BE2C (cell line): ENCODE results near the gene ANP32E.
"Not testable (repeated sequence)": the region's sequence is repeated elsewhere in the genome, so short reads cannot be mapped to it uniquely, and the experiment has no call there.

Experiments
- DNase-seq: peaks from one replicate; pipeline ENCODE4 v3.0.0-alpha.2; 2020
- H3K27me3 ChIP-seq: fragments of 250-450 bp; sonication (Bioruptor Pico); 2 replicates; pipeline ENCODE4 v1.5.1; 2020; ENCODE audit warnings: mild to moderate bottlenecking
- H3K36me3 ChIP-seq: fragments of 250-450 bp; sonication (Bioruptor Pico); 2 replicates; pipeline ENCODE4 v1.5.1; 2020; ENCODE audit warnings: mild to moderate bottlenecking
- H3K4me1 ChIP-seq: fragments of 250-450 bp; sonication (Bioruptor Pico); 2 replicates; pipeline ENCODE4 v1.5.1; 2020
- H3K4me3 ChIP-seq: 2 replicates; pipeline ENCODE4 v1.5.1; 2011; ENCODE audit warnings: low read depth, low read length
- H3K9me3 ChIP-seq: fragments of 250-450 bp; sonication (Bioruptor Pico); 2 replicates; pipeline ENCODE4 v1.5.1; 2020
- CTCF ChIP-seq: IDR thresholded peaks from 2 replicates; pipeline ENCODE4 v1.5.1; 2012; ENCODE audit warnings: mild to moderate bottlenecking, low read depth, low read length

ANP32E gene

DNA sequence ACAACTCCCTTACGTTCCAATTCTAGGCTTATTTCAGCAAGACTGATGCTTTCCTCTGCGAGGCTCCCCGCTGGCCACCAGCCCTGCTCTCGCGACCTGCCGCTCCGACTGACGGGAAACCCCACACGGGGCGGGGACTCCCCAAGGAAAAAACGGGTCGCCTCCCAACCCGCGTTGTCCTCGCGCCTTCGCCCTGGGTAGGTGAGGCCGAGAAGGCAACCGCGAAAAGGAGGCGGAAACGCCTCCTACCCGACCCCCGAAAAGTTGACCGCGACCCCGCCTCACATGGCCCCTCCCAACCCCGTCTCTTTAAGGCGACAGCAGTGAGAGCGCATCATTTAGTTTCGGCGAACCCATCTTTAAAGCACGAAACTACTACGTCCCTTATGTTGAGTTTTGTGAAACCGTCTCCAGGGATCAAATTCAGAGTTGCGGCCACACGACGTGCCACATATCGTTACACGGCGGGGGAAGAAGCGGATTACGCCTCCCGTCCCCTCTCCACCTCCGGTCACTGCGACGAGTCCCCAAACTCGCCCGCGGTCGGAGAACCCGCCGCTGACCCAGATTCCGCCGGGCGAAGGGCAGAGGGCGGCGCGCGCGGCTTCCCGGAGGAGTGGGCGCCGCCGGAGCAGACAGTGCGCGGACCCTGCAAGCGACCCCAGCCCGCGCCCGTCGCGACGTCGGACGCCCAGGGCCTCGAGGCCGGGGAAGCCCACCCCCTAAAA is 1.2 kb downstream of the ANP32E start:
- H3K36me3 ChIP-seq, result peaks cover 16% of the 10 kb centered on the region
- H3K27me3 ChIP-seq, result no peaks in the 10 kb centered on the region
- no peaks in the 10 kb centered on the region for H3K9me3 ChIP-seq
- peak; percentile 67 for DNase-seq
- H3K4me3 ChIP-seq, result peak overlapping the region; percentile 100
- no peak for TF ChIP-seq CTCF
- peaks cover 2% of the 10 kb centered on the region; the same call in 1 of the 2 replicates for H3K4me1 ChIP-seq

DNA sequence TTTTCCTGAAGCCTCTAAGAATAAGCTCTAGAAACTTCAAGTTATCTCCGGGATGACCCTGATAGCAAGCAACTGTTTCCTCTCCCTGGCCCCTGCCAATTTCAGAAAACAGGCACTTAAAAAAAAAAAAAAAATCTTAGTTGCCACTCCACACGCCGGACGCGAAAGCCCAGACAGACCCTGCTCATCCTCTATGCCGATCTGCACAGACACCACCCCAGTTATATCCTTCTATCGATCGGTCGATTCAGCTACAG is 1.7 kb downstream of the ANP32E start:
- H3K4me3 ChIP-seq, result peak overlapping the region; percentile 100
- no peaks in the 10 kb centered on the region for H3K9me3 ChIP-seq
- TF ChIP-seq CTCF, result no peak
- peaks cover 21% of the 10 kb centered on the region for H3K36me3 ChIP-seq
- no peak for DNase-seq
- no peaks in the 10 kb centered on the region for H3K27me3 ChIP-seq
- peaks cover 2% of the 10 kb centered on the region; the same call in 1 of the 2 replicates for H3K4me1 ChIP-seq

DNA sequence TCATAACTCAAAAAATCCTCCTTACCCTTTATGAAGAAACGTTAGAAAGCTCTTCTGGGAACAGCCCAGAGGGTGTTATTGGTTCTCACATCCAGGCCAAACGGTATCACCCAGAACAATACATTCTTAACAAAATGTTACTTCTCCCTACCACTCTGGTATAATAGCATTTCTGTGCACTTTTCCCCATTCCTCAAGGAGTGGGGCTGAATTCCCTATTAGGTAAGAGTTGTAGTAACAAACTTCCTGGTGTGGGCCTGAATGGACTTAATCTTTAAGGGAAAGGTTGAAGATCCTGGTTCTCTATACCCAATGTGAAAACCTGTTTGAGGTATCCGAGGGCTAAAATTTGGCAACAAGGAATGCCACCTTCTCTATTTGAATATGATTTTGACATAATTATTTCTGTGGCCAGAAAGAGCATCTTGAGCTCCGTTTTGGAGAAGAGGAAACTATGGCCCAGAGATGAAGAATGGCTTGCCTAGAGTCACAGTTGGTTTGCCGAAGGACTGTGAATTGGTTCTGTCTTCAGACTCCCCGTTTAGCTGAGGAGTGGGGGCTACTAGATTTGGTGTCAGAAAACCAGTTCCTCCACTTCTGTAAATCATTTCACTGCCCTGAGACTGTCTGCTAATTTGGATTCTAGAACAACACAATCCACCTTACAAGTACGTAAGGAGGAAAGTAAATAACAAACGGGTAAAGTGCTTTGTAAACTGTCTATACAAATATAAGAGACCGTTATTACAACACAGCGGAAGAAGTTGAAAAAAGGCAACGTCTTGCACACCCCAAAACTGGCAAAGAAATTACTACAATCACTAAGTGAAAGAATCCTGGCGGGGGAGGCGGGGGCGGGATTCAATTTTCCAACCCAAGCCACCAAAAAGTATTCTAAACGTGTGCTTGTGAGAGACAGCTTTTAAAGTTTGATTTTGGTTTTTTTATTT is 2.3 kb downstream of the ANP32E start:
- Histone ChIP-seq H3K36me3 (peaks cover 23% of the 10 kb centered on the region), H3K9me3 (no peaks in the 10 kb centered on the region), H3K4me3 (peak overlapping the region; percentile 100), H3K27me3 (no peaks in the 10 kb centered on the region), H3K4me1 (peaks cover 2% of the 10 kb centered on the region; the same call in 1 of the 2 replicates)
- TF ChIP-seq CTCF, result no peak
- DNase-seq, result no peak

GRCh38 chr1:150232921-150233320 is 3.0 kb downstream of the ANP32E start:
- H3K9me3 ChIP-seq, DNase-seq, H3K4me1 ChIP-seq, H3K4me3 ChIP-seq, H3K27me3 ChIP-seq: not testable (repeated sequence)
- H3K36me3 ChIP-seq, result peaks cover 30% of the 10 kb centered on the region

- H3K4me1 ChIP-seq, result not testable (repeated sequence)
These were observed 7.7 kb downstream of the ANP32E start for GRCh38 chr1:150228246-150228645.

DNA sequence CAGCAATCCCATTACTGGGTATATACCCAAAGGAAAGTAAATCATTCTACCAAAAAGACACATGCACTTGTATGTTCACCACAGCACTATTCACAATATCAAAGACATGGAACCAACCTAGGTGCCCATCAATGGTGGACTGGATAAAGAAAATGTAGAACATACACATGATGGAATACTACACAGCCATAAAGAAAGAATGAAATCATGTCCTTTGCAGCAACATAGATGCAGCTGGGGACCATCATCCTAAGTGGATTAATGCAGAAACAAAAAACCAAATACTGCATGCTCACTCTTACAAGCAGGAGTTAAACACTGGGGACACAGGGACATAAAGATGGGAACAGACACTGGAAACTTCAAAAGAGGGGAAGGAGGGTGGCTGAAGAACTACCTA is 8.7 kb downstream of the ANP32E start:
- DNase-seq, result no peak
- Histone ChIP-seq H3K27me3 (no peaks in the 10 kb centered on the region), H3K9me3 (no peaks in the 10 kb centered on the region), H3K4me3 (no peak overlapping the region), H3K4me1 (no peaks in the 10 kb centered on the region), H3K36me3 (peaks cover 79% of the 10 kb centered on the region)
- TF ChIP-seq CTCF, result no peak

More at GRCh38 chr1:150228246-150228645, 7.7 kb downstream of the ANP32E start:
- not testable (repeated sequence) for H3K27me3 ChIP-seq, DNase-seq, H3K4me3 ChIP-seq, H3K9me3 ChIP-seq
- peaks cover 74% of the 10 kb centered on the region for H3K36me3 ChIP-seq

- H3K4me3 ChIP-seq, result no peak overlapping the region
- no peaks in the 10 kb centered on the region for H3K4me1 ChIP-seq
- H3K27me3 ChIP-seq, result no peaks in the 10 kb centered on the region
- peaks cover 79% of the 10 kb centered on the region for H3K36me3 ChIP-seq
- TF ChIP-seq CTCF, result no peak
- DNase-seq, result no peak
- H3K9me3 ChIP-seq, result no peaks in the 10 kb centered on the region
These were observed 9.4 kb downstream of the ANP32E start for GRCh38 chr1:150226486-150226885.
